Stimulated activated naive B cell treated with anti-CD40 and anti-IgM and Interleukin-4, amounts not matched to agents 10 μg/mL and 1 μg/mL and 100 μg/mL, for 72 hours (primary cell): ENCODE data around the gene OR52B4.
"Not testable (repeated sequence)": the region's sequence is repeated elsewhere in the genome, so short reads cannot be mapped to it uniquely, and the experiment has no call there.

Source experiments
- ATAC-seq, 2 donors: fragments of 150-1000 bp; cut with Tn5 transposase; replicated peaks; 2 replicates each; pipeline ENCODE4 v1.10.0; 2021; ENCODE audit warnings: moderate library complexity in 1 of 2
- DNase-seq: peaks from one replicate; pipeline ENCODE4 v3.0.0; 2021
- H3K27ac Mint-ChIP-seq: one replicate; pipeline ENCODE4 v1.8.0; 2022; ENCODE audit warnings: mild to moderate bottlenecking, mixed read lengths
- H3K27me3 Mint-ChIP-seq, 2 donors: one replicate each; pipeline ENCODE4 v1.8.0; 2022; ENCODE audit warnings: mixed read lengths in 2 of 2
- H3K36me3 Mint-ChIP-seq, 2 donors: one replicate each; pipeline ENCODE4 v1.8.0; 2022; ENCODE audit warnings: mixed read lengths in 2 of 2, mild to moderate bottlenecking in 1 of 2
- H3K4me1 Mint-ChIP-seq, 2 donors: one replicate each; pipeline ENCODE4 v1.8.0; 2022; ENCODE audit warnings: mixed read lengths in 2 of 2, mild to moderate bottlenecking in 1 of 2
- H3K4me3 Mint-ChIP-seq, 2 donors: one replicate each; pipeline ENCODE4 v1.8.0; 2022; ENCODE audit warnings: mild to moderate bottlenecking in 2 of 2, mixed read lengths in 2 of 2, moderate library complexity in 1 of 2
- H3K9me3 Mint-ChIP-seq, 2 donors: one replicate each; pipeline ENCODE4 v1.8.0; 2022; ENCODE audit warnings: mixed read lengths in 2 of 2, mild to moderate bottlenecking in 1 of 2

OR52B4 gene

GRCh38 chr11:4368286-4368685 lies at the start of gene OR52B4:
Gene OR52B4 (minus strand): TSS chr11:4368386. CDS start chr11:4368295, 91 bp downstream.
- no peaks in the 10 kb centered on the region for H3K36me3 Mint-ChIP-seq
- H3K27me3 Mint-ChIP-seq: peaks cover 0 to 3% of the 10 kb centered on the region in 2 donors
- no peak within 1 kb of the TSS for H3K27ac Mint-ChIP-seq
- ATAC-seq: no peak
- no peak for DNase-seq
- H3K4me3 Mint-ChIP-seq: no peak within 1 kb of the TSS
- no peaks in the 10 kb centered on the region for H3K4me1 Mint-ChIP-seq
- peaks cover 0 to 2% of the 10 kb centered on the region in 2 donors for H3K9me3 Mint-ChIP-seq

- Mint-ChIP-seq H3K4me3 (no peak overlapping the region), H3K4me1 (no peaks in the 10 kb centered on the region), H3K27me3 (peaks cover 10 to 28% of the 10 kb centered on the region in 2 donors), H3K36me3 (no peaks in the 10 kb centered on the region), H3K27ac (no peak overlapping the region), H3K9me3 (no peaks in the 10 kb centered on the region)
- DNase-seq (no peak), ATAC-seq (no peak)
Observed at GRCh38 chr11:4416816-4417215, 48.6 kb upstream of the OR52B4 start.

- H3K4me1 Mint-ChIP-seq: no peaks in the 10 kb centered on the region
- DNase-seq: no peak
- ATAC-seq: no peak
- no peak overlapping the region for H3K4me3 Mint-ChIP-seq
- no peak overlapping the region for H3K27ac Mint-ChIP-seq
- peaks cover 10 to 31% of the 10 kb centered on the region in 2 donors for H3K27me3 Mint-ChIP-seq
- H3K36me3 Mint-ChIP-seq: no peaks in the 10 kb centered on the region
- H3K9me3 Mint-ChIP-seq: no peaks in the 10 kb centered on the region
Observed at GRCh38 chr11:4416306-4416705, 48.1 kb upstream of the OR52B4 start.

DNA sequence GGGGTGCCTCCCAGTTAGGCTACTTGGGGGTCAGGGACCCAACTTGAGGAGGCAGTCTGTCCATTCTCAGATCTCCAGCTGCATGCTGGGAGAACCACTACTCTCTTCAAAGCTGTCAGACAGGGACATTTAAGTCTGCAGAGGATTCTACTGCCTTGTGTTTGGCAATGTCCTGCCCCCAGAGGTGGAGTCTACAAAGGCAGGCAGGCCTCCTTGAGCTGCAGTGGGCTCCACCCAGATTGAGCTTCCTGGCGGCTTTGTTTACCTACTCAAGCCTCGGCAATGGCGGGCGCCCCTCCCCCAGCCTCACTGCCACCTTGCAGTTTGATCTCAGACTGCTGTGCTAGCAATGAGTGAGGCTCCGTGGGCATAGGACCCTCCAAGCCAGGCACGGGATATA lies 38.0 kb upstream of the OR52B4 start:
- not testable (repeated sequence) for H3K27ac Mint-ChIP-seq, H3K4me3 Mint-ChIP-seq, H3K36me3 Mint-ChIP-seq, H3K4me1 Mint-ChIP-seq, ATAC-seq, DNase-seq, H3K9me3 Mint-ChIP-seq
- H3K27me3 Mint-ChIP-seq: peaks cover 27 to 50% of the 10 kb centered on the region in 2 donors

DNA sequence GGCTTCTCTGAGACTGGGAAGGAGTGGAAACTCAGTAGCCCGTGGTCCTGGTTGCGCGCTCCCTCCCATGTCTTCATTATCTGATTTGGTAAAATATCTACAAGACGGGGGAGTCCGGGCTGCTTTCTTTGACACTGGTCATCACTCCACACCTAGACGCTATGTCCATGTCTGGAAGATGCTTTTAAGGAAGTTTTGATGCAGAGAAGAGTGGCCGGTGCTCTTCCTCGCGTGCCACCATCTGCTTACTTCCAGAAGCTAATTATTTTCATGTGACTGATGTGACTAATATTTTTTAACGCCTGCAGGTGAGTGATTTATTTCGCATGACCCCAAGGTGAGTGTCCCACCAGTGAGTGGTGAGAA lies 25.7 kb upstream of the OR52B4 start:
- Mint-ChIP-seq H3K4me3 (peak overlapping the region; percentile 92 to 97), H3K27me3 (peaks cover 12 to 14% of the 10 kb centered on the region in 2 donors), H3K9me3 (peaks cover 1% of the 10 kb centered on the region in 2 donors), H3K36me3 (peaks cover 25% of the 10 kb centered on the region in 2 donors), H3K27ac (peak overlapping the region; percentile 95), H3K4me1 (peaks cover 16 to 28% of the 10 kb centered on the region in 2 donors)
- ATAC-seq (peak in 1 of 2 donors; percentile 26), DNase-seq (no peak)

GRCh38 chr11:4393209-4393857 lies 25.1 kb upstream of the OR52B4 start, which contains the start of gene TRIM21:
Gene TRIM21 (minus strand): TSS chr11:4393702. CDS start chr11:4390409, 3,293 bp downstream.
- no peaks in the 10 kb centered on the region for H3K9me3 Mint-ChIP-seq
- H3K36me3 Mint-ChIP-seq: peaks cover 29 to 31% of the 10 kb centered on the region in 2 donors
- peaks cover 16 to 28% of the 10 kb centered on the region in 2 donors for H3K4me1 Mint-ChIP-seq

GRCh38 chr11:4388221-4388620 lies 20.0 kb upstream of the OR52B4 start:
- H3K36me3 Mint-ChIP-seq: peaks cover 69 to 72% of the 10 kb centered on the region in 2 donors
- no peak overlapping the region for H3K4me3 Mint-ChIP-seq
- H3K9me3 Mint-ChIP-seq: no peaks in the 10 kb centered on the region
- H3K4me1 Mint-ChIP-seq: peaks cover 13 to 21% of the 10 kb centered on the region in 2 donors
- H3K27ac Mint-ChIP-seq: no peak overlapping the region
- no peak for ATAC-seq
- DNase-seq: no peak
- no peaks in the 10 kb centered on the region for H3K27me3 Mint-ChIP-seq

More at GRCh38 chr11:4393209-4393857, 25.1 kb upstream of the OR52B4 start, which contains the start of gene TRIM21:
- Mint-ChIP-seq H3K27me3 (peaks cover 10 to 11% of the 10 kb centered on the region in 2 donors), H3K4me3 (peak within 1 kb of the TSS; percentile 92 to 97), H3K27ac (peak within 1 kb of the TSS; percentile 95)
- peak; percentile 81 for DNase-seq
- ATAC-seq: peak; percentile 99

DNA sequence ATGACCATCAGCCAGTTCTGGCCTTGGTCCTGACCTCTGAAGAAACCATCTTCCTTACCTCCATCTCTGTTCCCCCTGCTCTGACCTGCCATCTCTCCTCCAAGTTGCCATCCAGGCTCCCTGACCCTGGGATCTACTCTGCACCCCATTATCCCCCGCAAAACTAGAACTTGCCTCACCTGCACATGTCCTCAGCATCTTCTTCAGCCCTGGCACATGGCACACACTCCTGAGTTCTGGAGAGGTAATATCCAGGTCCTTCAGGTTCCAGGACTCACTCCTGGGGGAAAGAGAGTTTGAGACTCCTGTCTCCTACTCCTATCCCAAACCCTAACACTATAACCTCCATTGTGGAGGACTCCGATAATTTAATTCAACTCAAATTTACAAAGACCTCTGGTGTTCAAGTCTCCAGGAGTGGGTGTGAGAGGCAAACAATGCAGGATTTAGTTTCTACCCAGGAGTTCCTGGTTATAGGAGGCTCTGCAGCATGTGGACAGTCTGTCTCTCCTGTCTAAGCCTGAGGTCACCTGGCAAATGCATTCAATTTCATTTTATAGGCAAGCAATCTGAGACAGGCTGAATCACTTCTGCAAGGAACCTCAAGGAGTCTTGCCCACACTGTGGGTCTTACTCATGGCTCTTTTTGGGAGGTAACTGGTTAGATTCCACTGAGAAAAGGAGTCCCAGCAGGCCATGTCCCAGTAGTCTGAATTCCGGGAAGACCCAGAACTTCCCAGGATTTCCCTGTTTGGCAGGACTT lies 18.0 kb upstream of the OR52B4 start:
- Mint-ChIP-seq H3K36me3 (peaks cover 65 to 67% of the 10 kb centered on the region in 2 donors), H3K4me1 (peaks cover 5% of the 10 kb centered on the region in 2 donors), H3K27me3 (no peaks in the 10 kb centered on the region), H3K9me3 (no peaks in the 10 kb centered on the region), H3K27ac (no peak overlapping the region), H3K4me3 (no peak overlapping the region)
- ATAC-seq: no peak
- no peak for DNase-seq

GRCh38 chr11:4381901-4382300 lies 13.7 kb upstream of the OR52B4 start:
- Mint-ChIP-seq H3K9me3 (no peaks in the 10 kb centered on the region), H3K27me3 (no peaks in the 10 kb centered on the region), H3K4me1 (no peaks in the 10 kb centered on the region), H3K27ac (no peak overlapping the region), H3K36me3 (peaks cover 31% of the 10 kb centered on the region in 2 donors), H3K4me3 (no peak overlapping the region)
- DNase-seq (no peak), ATAC-seq (no peak)

- H3K4me1 Mint-ChIP-seq: no peaks in the 10 kb centered on the region
- H3K36me3 Mint-ChIP-seq: no peaks in the 10 kb centered on the region
- no peaks in the 10 kb centered on the region for H3K9me3 Mint-ChIP-seq
- H3K27me3 Mint-ChIP-seq: peaks cover 0 to 5% of the 10 kb centered on the region in 2 donors
- no peak for DNase-seq
- no peak overlapping the region for H3K27ac Mint-ChIP-seq
- ATAC-seq: no peak
- no peak overlapping the region for H3K4me3 Mint-ChIP-seq
Observed at GRCh38 chr11:4375431-4376140, 7.4 kb upstream of the OR52B4 start.

DNA sequence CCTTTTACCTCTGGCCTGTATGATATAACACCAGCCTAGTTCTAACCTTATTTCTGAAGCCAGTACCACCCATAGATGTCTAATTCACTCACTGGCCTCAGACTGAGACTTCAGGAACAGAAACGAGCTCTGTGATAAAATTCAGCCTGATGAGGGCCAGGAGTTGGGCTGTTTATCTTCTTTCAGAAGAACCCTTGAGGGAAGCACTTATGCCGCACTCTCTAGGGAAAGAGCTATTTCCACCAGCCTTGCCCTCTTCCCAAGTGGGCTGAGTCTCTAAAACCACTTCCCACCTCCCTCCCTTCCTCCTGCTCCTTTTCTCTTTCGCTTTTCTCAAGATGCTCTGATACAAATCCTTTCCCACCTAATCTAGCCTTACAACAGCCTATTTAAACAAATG lies 2.0 kb upstream of the OR52B4 start:
- Mint-ChIP-seq H3K9me3 (no peaks in the 10 kb centered on the region), H3K4me3 (no peak overlapping the region), H3K27ac (no peak overlapping the region), H3K36me3 (no peaks in the 10 kb centered on the region), H3K27me3 (peaks cover 3 to 5% of the 10 kb centered on the region in 2 donors), H3K4me1 (no peaks in the 10 kb centered on the region)
- ATAC-seq: no peak
- no peak for DNase-seq

DNA sequence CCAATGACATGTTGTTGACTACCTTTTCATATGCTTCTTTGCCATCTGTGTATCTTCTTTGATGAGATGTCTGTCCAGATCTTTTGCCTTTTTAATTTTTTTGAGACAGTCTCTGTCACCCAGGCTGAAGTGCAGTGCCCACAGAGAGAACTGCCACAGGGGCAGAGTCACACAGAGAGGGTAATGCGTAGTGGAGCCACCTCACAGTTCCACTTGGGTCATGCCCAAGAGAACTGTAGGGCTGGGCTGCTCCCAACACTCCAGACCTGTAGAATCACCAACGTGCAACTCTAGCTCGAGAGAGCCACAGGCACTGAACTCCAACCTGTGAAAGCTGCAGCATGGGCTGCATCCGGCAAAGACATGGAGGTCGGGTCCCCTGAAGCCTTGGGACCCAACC lies 20.0 kb downstream of the OR52B4 start:
- not testable (repeated sequence) for H3K36me3 Mint-ChIP-seq, H3K27me3 Mint-ChIP-seq, H3K27ac Mint-ChIP-seq, H3K4me1 Mint-ChIP-seq, H3K9me3 Mint-ChIP-seq, ATAC-seq, H3K4me3 Mint-ChIP-seq, DNase-seq

- not testable (repeated sequence) for DNase-seq, H3K27me3 Mint-ChIP-seq, H3K36me3 Mint-ChIP-seq, H3K9me3 Mint-ChIP-seq, H3K27ac Mint-ChIP-seq, ATAC-seq, H3K4me3 Mint-ChIP-seq, H3K4me1 Mint-ChIP-seq
Observed at GRCh38 chr11:4345366-4345765, 22.8 kb downstream of the OR52B4 start.

- not testable (repeated sequence) for H3K4me3 Mint-ChIP-seq
Observed at GRCh38 chr11:4334356-4334755, 33.8 kb downstream of the OR52B4 start.

More at GRCh38 chr11:4334356-4334755, 33.8 kb downstream of the OR52B4 start:
- not testable (repeated sequence) for H3K9me3 Mint-ChIP-seq, H3K27me3 Mint-ChIP-seq, H3K27ac Mint-ChIP-seq, DNase-seq, H3K36me3 Mint-ChIP-seq, H3K4me1 Mint-ChIP-seq, ATAC-seq
